Measurements from ENCODE around the gene SLCO6A1. TPM values are rescaled to one million over a fixed set of nuclear protein-coding genes. Genes with fewer than 3 reads are reported as not detected.
A peak's percentile ranks its signal among the peaks of the same experiment; 100 is the strongest.

The SLCO6A1 gene
- total RNA-seq, 1 experiment from 2014 or later = not detected

DNA sequence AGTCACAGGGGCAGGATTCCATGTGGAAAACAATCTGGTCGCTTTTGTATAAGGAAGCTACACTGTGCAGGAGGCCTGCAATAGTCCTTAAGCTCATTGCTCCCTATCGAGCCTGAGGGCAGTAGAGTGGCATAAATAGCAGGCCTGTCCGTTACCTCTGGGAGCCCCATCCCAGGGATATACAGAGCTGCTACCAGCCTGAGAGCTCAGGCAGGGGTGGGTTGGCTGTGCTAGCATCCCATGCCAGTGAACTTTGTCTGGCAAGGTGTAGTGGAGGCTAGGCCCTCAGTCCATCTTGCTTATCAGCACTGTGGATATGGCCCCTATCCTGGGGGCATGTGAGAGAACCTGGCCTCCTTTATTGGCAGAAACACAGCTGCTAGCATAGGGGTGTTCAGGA lies 47.7 kb downstream of the SLCO6A1 start:
- peak; percentile 2 for DNase-seq (ENCODE audit: low read depth)

- peak; percentile 55 for DNase-seq (ENCODE audit: low read depth)
Observed at GRCh38 chr5:102450313-102450990, 48.3 kb downstream of the SLCO6A1 start.

GRCh38 chr5:102433473-102433872 lies 65.3 kb downstream of the SLCO6A1 start:
- DNase-seq (ENCODE audit: low read depth) = no peak

DNA sequence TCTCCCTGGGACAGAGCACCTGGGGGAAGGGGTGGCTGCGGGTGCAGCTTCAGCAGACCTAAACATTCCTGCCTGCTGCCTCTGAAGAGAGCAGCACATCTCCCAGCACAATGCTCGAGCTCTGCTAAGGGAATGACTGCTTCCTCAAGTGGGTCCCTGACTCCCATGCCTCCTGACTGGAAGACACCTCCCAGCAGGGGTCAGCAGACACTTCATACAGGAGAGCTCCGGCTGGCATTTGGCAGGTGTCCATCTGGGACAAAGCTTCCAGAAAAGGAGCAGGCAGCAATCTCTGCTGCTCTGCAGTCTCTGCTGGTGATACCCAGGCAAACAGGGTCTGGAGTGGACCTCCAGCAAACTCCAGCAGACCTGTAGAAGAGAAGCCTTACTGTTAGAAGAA lies 77.2 kb downstream of the SLCO6A1 start:
- peak; percentile 45 for DNase-seq (ENCODE audit: low read depth)

DNA sequence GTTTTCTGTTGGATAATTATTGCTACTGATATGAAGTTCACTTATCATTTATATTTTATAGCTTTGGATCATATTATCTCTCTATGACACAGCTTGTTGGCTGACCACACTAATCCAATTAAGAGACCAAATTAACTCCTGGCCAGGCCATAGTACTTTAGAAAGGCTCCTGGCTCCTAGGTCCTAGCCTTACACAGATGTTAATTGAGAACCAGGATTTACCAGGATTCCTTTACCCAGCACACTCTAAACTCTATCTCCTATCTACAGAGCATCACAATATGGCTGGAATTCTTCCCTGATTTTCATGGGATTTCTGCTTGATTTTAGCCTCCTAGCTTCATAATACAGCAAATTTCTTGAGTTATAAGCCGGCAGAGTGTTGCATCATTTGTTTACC lies 80.3 kb downstream of the SLCO6A1 start:
- DNase-seq (ENCODE audit: low read depth) = no peak

- no peak for DNase-seq (ENCODE audit: low read depth)
Observed at GRCh38 chr5:102414448-102414847, 84.4 kb downstream of the SLCO6A1 start.

DNA sequence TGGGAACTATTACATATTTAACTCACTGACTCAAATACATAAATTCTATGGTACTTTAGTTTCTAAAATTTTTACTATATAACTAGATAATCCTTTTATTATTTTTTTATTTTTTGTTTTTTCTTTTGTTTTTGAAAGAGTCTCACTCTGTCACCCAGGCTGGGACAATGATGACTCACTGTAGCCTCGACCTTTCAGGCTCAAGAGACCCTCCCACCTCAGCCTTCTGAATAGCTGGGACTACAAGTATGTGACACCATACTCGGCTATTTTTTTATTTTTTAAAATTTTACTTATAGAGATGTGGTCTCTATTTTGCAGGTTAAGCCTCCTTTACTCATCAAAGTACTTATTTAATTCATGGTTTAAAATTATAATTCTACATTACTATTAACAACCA lies 110.6 kb downstream of the SLCO6A1 start:
- no peak for DNase-seq (ENCODE audit: low read depth)

DNA sequence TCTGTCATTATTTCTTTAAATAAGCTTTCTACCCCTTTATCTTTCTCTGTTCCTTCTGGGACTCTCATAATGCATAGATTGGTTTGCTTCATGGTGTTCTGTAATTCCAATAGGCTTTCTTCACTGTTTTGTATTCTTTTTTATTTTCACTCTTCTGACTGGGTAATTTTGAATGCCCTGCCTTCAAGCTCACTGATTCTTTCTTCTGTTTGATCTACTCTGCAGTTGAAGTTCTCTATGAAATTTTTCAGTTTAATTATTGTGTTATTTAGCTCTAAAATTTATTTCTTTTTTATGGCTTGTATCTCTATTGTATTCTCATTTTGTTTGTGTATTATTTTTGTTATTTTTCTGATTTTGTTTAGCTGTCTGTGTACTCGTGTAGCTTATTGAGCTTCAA lies 113.4 kb downstream of the SLCO6A1 start:
- DNase-seq (ENCODE audit: low read depth) = no peak

- DNase-seq (ENCODE audit: low read depth) = no peak
Observed at GRCh38 chr5:102380174-102380573, 118.6 kb downstream of the SLCO6A1 start.

GRCh38 chr5:102375876-102376275 lies 122.9 kb downstream of the SLCO6A1 start:
- DNase-seq (ENCODE audit: low read depth) = no peak

DNA sequence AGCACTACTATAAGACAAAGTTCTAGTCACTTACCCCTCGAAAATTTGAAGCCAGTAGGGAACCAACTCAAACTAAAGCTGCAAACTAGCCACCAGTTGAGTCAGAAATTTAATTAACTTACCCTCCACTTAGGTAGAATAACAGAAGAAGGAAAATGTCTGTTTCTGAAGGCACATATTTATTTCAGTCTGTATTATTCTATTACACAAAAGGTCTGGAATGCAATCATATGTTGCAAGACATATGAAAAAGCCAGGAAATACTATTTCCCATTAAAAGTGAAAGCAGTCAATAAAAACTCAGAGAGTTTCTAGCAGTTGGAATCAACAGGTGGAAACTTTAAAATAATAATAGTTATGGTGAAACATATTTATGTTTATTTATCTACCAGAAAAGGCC lies 123.5 kb downstream of the SLCO6A1 start:
- DNase-seq (ENCODE audit: low read depth) = no peak

DNA sequence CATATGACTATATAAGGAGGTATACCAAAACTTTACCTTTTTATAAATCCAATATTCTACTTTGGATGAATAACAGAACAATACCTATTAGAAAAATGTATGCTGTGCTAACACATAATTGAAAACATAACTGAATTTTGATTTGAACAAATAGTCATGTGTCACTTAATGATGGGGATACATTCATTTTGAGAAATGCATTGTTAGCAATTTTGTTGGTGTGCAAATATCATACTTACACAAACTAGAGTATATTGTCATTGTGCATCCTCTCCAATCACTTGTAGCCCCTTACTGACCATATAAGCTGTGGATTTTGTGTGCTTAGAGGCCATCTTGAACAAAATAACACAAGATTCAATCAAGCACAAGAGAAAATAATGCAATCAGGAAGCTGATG lies 130.4 kb downstream of the SLCO6A1 start:
- DNase-seq (ENCODE audit: low read depth) = no peak

DNA sequence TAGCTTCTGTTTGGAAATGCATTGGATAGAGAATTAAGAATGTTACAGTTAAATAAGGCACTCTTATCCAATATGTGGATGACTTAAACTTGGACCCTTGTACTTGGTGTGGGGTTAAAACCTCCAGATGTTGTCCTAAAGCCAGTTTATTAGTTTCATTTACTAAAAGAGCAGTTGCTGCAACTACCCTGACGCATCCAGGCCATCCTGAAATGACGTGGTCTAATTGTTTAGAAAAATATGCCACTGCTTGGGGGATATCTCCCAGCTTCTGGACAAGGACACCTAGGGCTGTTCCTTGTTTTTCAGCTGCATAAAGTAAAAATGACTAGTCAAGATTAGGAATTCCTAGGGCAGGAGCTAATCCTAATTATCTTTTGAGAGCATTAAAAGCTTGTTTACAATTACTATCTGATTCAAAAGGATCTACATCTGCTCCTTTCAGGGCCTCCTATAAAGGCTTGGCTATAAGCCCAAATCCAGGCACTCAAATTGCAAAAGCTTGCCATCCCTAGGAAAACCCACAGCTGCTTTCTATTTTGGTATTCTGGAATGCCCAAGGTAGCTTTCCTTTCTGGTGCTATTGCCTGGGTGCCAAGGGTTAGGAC lies 157.0 kb downstream of the SLCO6A1 start:
- DNase-seq (ENCODE audit: low read depth) = peak; percentile 2

DNA sequence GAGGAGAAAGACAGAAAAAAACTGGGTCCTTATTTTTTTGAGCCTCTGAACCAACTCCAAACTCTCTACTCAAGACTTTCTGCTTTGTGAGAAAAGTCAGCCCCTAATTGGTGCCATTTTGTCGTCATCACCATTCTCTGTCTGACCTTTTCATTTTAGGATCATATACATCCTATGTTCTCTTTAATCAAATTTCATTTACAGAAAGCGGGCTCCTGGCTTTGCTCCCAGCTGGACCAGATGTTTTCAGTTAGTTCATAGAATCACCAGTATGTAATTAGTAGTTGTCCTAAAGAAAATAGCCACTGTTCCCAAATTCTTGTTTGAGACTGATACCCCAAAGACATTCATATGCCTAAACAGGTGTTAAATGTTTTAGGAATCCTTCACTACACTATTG lies 174.1 kb downstream of the SLCO6A1 start:
- no peak for DNase-seq (ENCODE audit: low read depth)

Other genes starting within 250 kb of the SLCO6A1 start
- 0.10 TPM in 1 of 2 replicates, not detected in the other for gene SLCO4C1, start 202.7 kb downstream of the SLCO6A1 start, total RNA-seq (2014; rRNA removed; shearing (Covaris generic))